HCT116 (cell line): Measurements from ENCODE around the gene CTBP1. TPM values are rescaled to one million over a fixed set of nuclear protein-coding genes. Genes with fewer than 3 reads are reported as not detected.

ENCODE experiments used
- ATAC-seq: fragments of 200-7000 bp; cut with Tn5 transposase; 2 replicates; pipeline ENCODE4 v1.9.1; 2020; ENCODE audit warnings: mild to moderate bottlenecking, moderate library complexity
- BruUV-seq: library from RNA; stranded (reverse); fragments of 400-500 nt; replicated peaks from 2 replicates; lab custom pipeline; 2021; lab: Mats Ljungman, UMichigan
- CTCF ChIA-PET: fragments of 300-600 bp; sonication (Branson Sonifier 250); formaldehyde crosslinking; loops from one replicate; lab custom pipeline; 2021; ENCODE audit warnings: antibody characterized with exemption; lab: Charles Lee
- POLR2A ChIA-PET: fragments of 300-600, 350-600 bp; sonication (Branson Sonifier 250); formaldehyde crosslinking; loops from one replicate; lab custom pipeline; 2021; ENCODE audit warnings: antibody characterized with exemption; lab: Charles Lee
- RAD21 ChIA-PET, 2 experiments: fragments of 300-600 bp; sonication (Branson Sonifier 250); formaldehyde crosslinking; loops; one replicate each; lab custom pipeline; 2023; ENCODE audit warnings: low total read pairs in 2 of 2; ENCODE audit not compliant: uncharacterized antibody in 2 of 2, unreplicated experiment in 2 of 2, low non-redundant PET in 1 of 2; lab: Charles Lee
- DNase-seq: peaks from one replicate; pipeline ENCODE4 v3.0.0-alpha.2; 2010; ENCODE audit warnings: low read depth, low spot score
- H2AFZ ChIP-seq: fragments of 200-600 bp; shearing (Covaris generic), sonication (generic); 2 replicates; pipeline ENCODE4 v1.6.1; 2017; ENCODE audit warnings: low read depth, mixed run types, mixed read lengths, antibody characterized with exemption, low read length; ENCODE audit not compliant: poor library complexity, severe bottlenecking
- H3K27ac ChIP-seq: 2 replicates; pipeline ENCODE4 v1.5.1; 2012; ENCODE audit warnings: low read depth, low read length
- H3K27me3 ChIP-seq: fragments of 200-600 bp; sonication (generic); 2 replicates; pipeline ENCODE4 v1.6.1; 2016; ENCODE audit warnings: mixed run types, low read length, mixed read lengths; ENCODE audit not compliant: insufficient read depth
- H3K36me3 ChIP-seq, 2 experiments: fragments of 200-500 bp in 1 of 2; fragments of 200-600 bp in 1 of 2; sonication (Bioruptor generic) in 1 of 2; sonication (generic) in 1 of 2; 2 replicates each; pipeline versions ENCODE4 v1.5.1 to v1.6.1; 2014 to 2016; ENCODE audit warnings: low read length in 2 of 2, inconsistent platforms in 1 of 2, mixed read lengths in 1 of 2, mixed run types in 1 of 2; ENCODE audit not compliant: insufficient read depth in 2 of 2, control insufficient read depth in 1 of 2
- H3K4me1 ChIP-seq, 2 experiments: fragments of 200-600 bp in 1 of 2; sonication (generic) in 1 of 2; 2 replicates each; pipeline versions ENCODE4 v1.5.1 to v1.6.1; 2012 to 2017; ENCODE audit warnings: low read length in 2 of 2, inconsistent platforms in 1 of 2, mild to moderate bottlenecking in 1 of 2, mixed read lengths in 1 of 2, mixed run types in 1 of 2, moderate library complexity in 1 of 2; ENCODE audit not compliant: insufficient read depth in 2 of 2, control insufficient read depth in 1 of 2
- H3K4me2 ChIP-seq: fragments of 200-600 bp; sonication (generic); 2 replicates; pipeline ENCODE4 v1.6.1; 2017; ENCODE audit warnings: mixed run types, low read length, mixed read lengths
- H3K4me3 ChIP-seq, 2 experiments: fragments of 200-600 bp in 1 of 2; sonication (generic) in 1 of 2; replicated peaks in 1 of 2; 2 replicates each; pipeline ENCODE4 v1.5.1; 2011 to 2016; ENCODE audit warnings: low read length in 2 of 2, control low read depth in 1 of 2, low read depth in 1 of 2, mild to moderate bottlenecking in 1 of 2, mixed read lengths in 1 of 2, mixed run types in 1 of 2
- H3K79me2 ChIP-seq: fragments of 200-600 bp; sonication (generic); 2 replicates; pipeline ENCODE4 v1.6.1; 2017; ENCODE audit warnings: mild to moderate bottlenecking, mixed run types, low read length, moderate library complexity, mixed read lengths; ENCODE audit not compliant: insufficient read depth
- H3K9ac ChIP-seq: fragments of 200-600 bp; sonication (generic); 2 replicates; pipeline ENCODE4 v1.6.1; 2016; ENCODE audit warnings: low read length, mixed read lengths
- H3K9me2 ChIP-seq: fragments of 200-600 bp; sonication (generic), shearing (Covaris generic); 2 replicates; pipeline ENCODE4 v1.6.1; 2017; ENCODE audit warnings: mixed run types, mild to moderate bottlenecking, moderate library complexity; ENCODE audit not compliant: insufficient read depth
- H3K9me3 ChIP-seq, 2 experiments: fragments of 200-500 bp in 1 of 2; fragments of 200-600 bp in 1 of 2; sonication (Bioruptor generic) in 1 of 2; sonication (generic) in 1 of 2; 2 replicates each; pipeline ENCODE4 v1.6.1; 2014 to 2017; ENCODE audit warnings: low read length in 2 of 2, mixed read lengths in 2 of 2, inconsistent platforms in 1 of 2, low read depth in 1 of 2, mild to moderate bottlenecking in 1 of 2, mixed run types in 1 of 2, moderate library complexity in 1 of 2; ENCODE audit not compliant: control insufficient read depth in 1 of 2, insufficient read depth in 1 of 2
- H4K20me1 ChIP-seq: fragments of 200-600 bp; sonication (generic), shearing (Covaris generic); 2 replicates; pipeline ENCODE4 v1.6.1; 2017; ENCODE audit warnings: mixed run types, mild to moderate bottlenecking, moderate library complexity; ENCODE audit not compliant: insufficient read depth
- CTCF ChIP-seq, 3 experiments: fragments of 200-600 bp in 1 of 3; sonication (generic) in 1 of 3; IDR thresholded peaks in 2 of 3; conservative IDR thresholded peaks in 1 of 3; 2 replicates each; pipeline ENCODE4 v1.5.1; 2012 to 2017; ENCODE audit warnings: low read depth in 2 of 3, low read length in 2 of 3, antibody characterized with exemption in 1 of 3, borderline replicate concordance in 1 of 3, control low read depth in 1 of 3, mild to moderate bottlenecking in 1 of 3, mixed read lengths in 1 of 3, mixed run types in 1 of 3, moderate library complexity in 1 of 3; ENCODE audit not compliant: insufficient read depth in 1 of 3
- ELF1 ChIP-seq: IDR thresholded peaks from 2 replicates; pipeline ENCODE4 v1.6.1; 2012; ENCODE audit warnings: low read depth, borderline replicate concordance
- JUND ChIP-seq: IDR thresholded peaks from 2 replicates; pipeline ENCODE4 v1.6.1; 2012
- POLR2A ChIP-seq: IDR thresholded peaks from 2 replicates; pipeline ENCODE4 v1.7.0; 2011; ENCODE audit warnings: borderline replicate concordance; ENCODE audit not compliant: insufficient read depth, insufficient read length; ENCODE audit errors: extremely low read depth
- POLR2AphosphoS5 ChIP-seq: IDR thresholded peaks from 2 replicates; pipeline ENCODE4 v1.6.1; 2011; ENCODE audit warnings: mild to moderate bottlenecking, low read depth, low read length, moderate library complexity
- RAD21 ChIP-seq: IDR thresholded peaks from 2 replicates; pipeline ENCODE4 v1.6.1; 2012; ENCODE audit warnings: low read depth, mild to moderate bottlenecking
- SIN3A ChIP-seq: IDR thresholded peaks from 2 replicates; pipeline ENCODE4 v1.6.1; 2012; ENCODE audit warnings: low read depth
- SP1 ChIP-seq: IDR thresholded peaks from 2 replicates; pipeline ENCODE4 v1.6.1; 2012; ENCODE audit warnings: low read depth
- TCF7L2 ChIP-seq: IDR thresholded peaks from 2 replicates; pipeline ENCODE4 v1.7.0; 2011; ENCODE audit warnings: borderline replicate concordance, inconsistent platforms; ENCODE audit not compliant: insufficient read depth, insufficient read length; ENCODE audit errors: extremely low read depth
- YY1 ChIP-seq: IDR thresholded peaks from 2 replicates; pipeline ENCODE4 v1.6.1; 2011; ENCODE audit warnings: low read length, low read depth, moderate library complexity, mild to moderate bottlenecking; ENCODE audit not compliant: insufficient replicate concordance; ENCODE audit errors: extremely low read depth
- ZFX ChIP-seq: fragments of 450-650 bp; IDR thresholded peaks from 2 replicates; pipeline ENCODE4 v1.6.1; 2017
- intact Hi-C: fragments of 100-400 bp; cut with micrococcal nuclease; formaldehyde crosslinking; loops from 2 replicates; pipeline ENCODE4 v1.10.0; 2022
- total RNA-seq: library from RNA; stranded (reverse); gene quantifications from one replicate; pipeline ENCODE4 v1.2.1, GENCODE V29; 2021; ENCODE audit not compliant: unreplicated experiment

Gene CTBP1
- total RNA-seq, 1 experiment from 2014 or later, result 175 TPM

- H3K9me3 ChIP-seq, result 0 out of 4 replicates have a peak, but pooled peaks cover 3 to 5% of the 10 kb centered on the region in 2 experiments
- CTCF ChIA-PET, result no interaction called here
Observed at GRCh38 chr4:1258457-1258856, 9.5 kb upstream of the CTBP1 start.

GRCh38 chr4:1255699-1256098 lies 6.8 kb upstream of the CTBP1 start:
- ChIA-PET POLR2A (no interaction called here), CTCF (no interaction called here), RAD21 (no interaction called here)
- DNase-seq (no peak), ATAC-seq (no peak)
- 0 out of 4 replicates have a peak, but pooled peaks cover 0 to 5% of the 10 kb centered on the region in 2 experiments for H3K36me3 ChIP-seq
- no peak overlapping the region for H2AFZ ChIP-seq
- no peaks in the 10 kb centered on the region for H3K27me3 ChIP-seq
- no peaks in the 10 kb centered on the region for H3K4me1 ChIP-seq
- no peak overlapping the region for H3K4me3 ChIP-seq
- H3K9ac ChIP-seq, result no peak overlapping the region
- no peaks in the 10 kb centered on the region for H4K20me1 ChIP-seq
- peaks cover 3 to 5% of the 10 kb centered on the region in 2 experiments; a peak in 1 of 4 replicates for H3K9me3 ChIP-seq
- H3K79me2 ChIP-seq, result no peaks in the 10 kb centered on the region
- intact Hi-C loops, result no loop called here
- no peak overlapping the region for H3K4me2 ChIP-seq
- no TSS peak for BruUV-seq
- H3K27ac ChIP-seq, result no peak overlapping the region
- no peaks in the 10 kb centered on the region for H3K9me2 ChIP-seq
- no peak for TF ChIP-seq CTCF (IDR thresholded peaks at IDR 0.05 in 2 of 3, conservative IDR thresholded peaks at IDR 0.05 in 1 of 3; ENCODE audit: borderline replicate concordance in 1 of 3, insufficient read depth in 1 of 3, low read depth in 2 of 3, low read length in 2 of 3)
- no peak for TF ChIP-seq POLR2AphosphoS5
- TF ChIP-seq RAD21, result no peak
- TF ChIP-seq SP1, result no peak
- TF ChIP-seq POLR2A, result no peak
- TF ChIP-seq ZFX, result no peak
- TF ChIP-seq JUND, result no peak
- no peak for TF ChIP-seq TCF7L2
- no peak for TF ChIP-seq YY1
- TF ChIP-seq ELF1, result no peak

More at GRCh38 chr4:1258457-1258856, 9.5 kb upstream of the CTBP1 start:
- H3K79me2 ChIP-seq, result no peaks in the 10 kb centered on the region
- no peaks in the 10 kb centered on the region for H3K9me2 ChIP-seq
- intact Hi-C loops, result no loop called here
- DNase-seq, result no peak
- ChIA-PET POLR2A (interaction anchor here (0.7 kb wide), 1 partner anchor 32 kb away, joined by 3 read pairs; no protein-coding TSS in a partner anchor), RAD21 (no interaction called here)
- no peak overlapping the region for H3K9ac ChIP-seq
- no peaks in the 10 kb centered on the region for H4K20me1 ChIP-seq
- no peak overlapping the region for H3K4me2 ChIP-seq
- no peaks in the 10 kb centered on the region for H3K36me3 ChIP-seq
- H3K4me1 ChIP-seq, result no peaks in the 10 kb centered on the region
- no TSS peak for BruUV-seq
- no peak overlapping the region for H2AFZ ChIP-seq
- no peak overlapping the region for H3K27ac ChIP-seq
- no peak for TF ChIP-seq SIN3A
- peak in 2 of 3 experiments; percentile 11 to 32; a peak in 1 of 6 replicates for TF ChIP-seq CTCF (IDR thresholded peaks at IDR 0.05 in 2 of 3, conservative IDR thresholded peaks at IDR 0.05 in 1 of 3; ENCODE audit: borderline replicate concordance in 1 of 3, insufficient read depth in 1 of 3, low read depth in 2 of 3, low read length in 2 of 3)
- TF ChIP-seq, all 23 proteins: peak for 1
- peak; percentile 55; the same call in 1 of the 2 replicates for ATAC-seq
- no peak overlapping the region for H3K4me3 ChIP-seq
- H3K27me3 ChIP-seq, result no peaks in the 10 kb centered on the region
